H9 (cell line): ENCODE data around the gene SLAMF1. TPM values are rescaled to one million over a fixed set of nuclear protein-coding genes. Genes with fewer than 3 reads are reported as not detected.
A peak's percentile ranks its signal among the peaks of the same experiment; 100 is the strongest.

Source experiments
- DNase-seq: peaks from one replicate; pipeline ENCODE4 v3.0.0-alpha.2; 2017
- H2AFZ ChIP-seq: one replicate; pipeline ENCODE4 v1.6.1; 2013; ENCODE audit warnings: mild to moderate bottlenecking, low read length, control low read depth, moderate library complexity
- H2AK5ac ChIP-seq: 2 replicates; pipeline ENCODE4 v1.6.1; 2013; ENCODE audit warnings: low read length, control low read depth, mixed read lengths; ENCODE audit not compliant: insufficient read length
- H2BK120ac ChIP-seq: one replicate; pipeline ENCODE4 v1.6.1; 2013; ENCODE audit warnings: low read depth, mild to moderate bottlenecking, low read length, control low read depth, inconsistent platforms; ENCODE audit not compliant: poor library complexity, severe bottlenecking
- H2BK12ac ChIP-seq: 2 replicates; pipeline ENCODE4 v1.6.1; 2013; ENCODE audit warnings: low read length, control low read depth, mixed read lengths, low read depth; ENCODE audit not compliant: insufficient read length
- H2BK15ac ChIP-seq: 2 replicates; pipeline ENCODE4 v1.6.1; 2013; ENCODE audit warnings: low read depth, low read length, control low read depth
- H2BK20ac ChIP-seq: one replicate; pipeline ENCODE4 v1.6.1; 2013; ENCODE audit warnings: low read depth, mild to moderate bottlenecking, low read length, control low read depth, inconsistent platforms; ENCODE audit not compliant: poor library complexity, severe bottlenecking
- H2BK5ac ChIP-seq: 2 replicates; pipeline ENCODE4 v1.6.1; 2013; ENCODE audit warnings: low read length, control low read depth, mixed read lengths; ENCODE audit not compliant: insufficient read length
- H3K14ac ChIP-seq: 2 replicates; pipeline ENCODE4 v1.6.1; 2013; ENCODE audit warnings: low read length, control low read depth; ENCODE audit not compliant: insufficient read depth
- H3K18ac ChIP-seq: 2 replicates; pipeline ENCODE4 v1.6.1; 2013; ENCODE audit warnings: low read depth, mild to moderate bottlenecking, mixed read lengths, low read length, control low read depth; ENCODE audit not compliant: insufficient read length
- H3K23ac ChIP-seq: 2 replicates; pipeline ENCODE4 v1.6.1; 2013; ENCODE audit warnings: low read length, control low read depth, mixed read lengths, low read depth; ENCODE audit not compliant: insufficient read length
- H3K23me2 ChIP-seq: 2 replicates; pipeline ENCODE4 v1.6.1; 2013; ENCODE audit warnings: low read depth, mild to moderate bottlenecking, mixed read lengths, low read length, control low read depth; ENCODE audit not compliant: insufficient read length, poor library complexity, severe bottlenecking
- H3K27ac ChIP-seq: 2 replicates; pipeline ENCODE4 v1.5.1; 2013; ENCODE audit warnings: low read length, control low read depth, mixed read lengths, low read depth; ENCODE audit not compliant: insufficient read length
- H3K27me3 ChIP-seq: 2 replicates; pipeline ENCODE4 v1.6.1; 2013; ENCODE audit warnings: low read length, control low read depth, inconsistent platforms; ENCODE audit not compliant: insufficient read depth
- H3K4ac ChIP-seq: 2 replicates; pipeline ENCODE4 v1.6.1; 2013; ENCODE audit warnings: low read depth, mild to moderate bottlenecking, control low read depth, inconsistent platforms, low read length, moderate library complexity
- H3K4me1 ChIP-seq: 2 replicates; pipeline ENCODE4 v1.6.1; 2013; ENCODE audit warnings: low read length, control low read depth, inconsistent platforms; ENCODE audit not compliant: insufficient read depth
- H3K4me2 ChIP-seq: 2 replicates; pipeline ENCODE4 v1.6.1; 2013; ENCODE audit warnings: low read length, control low read depth, mixed read lengths; ENCODE audit not compliant: insufficient read length, insufficient read depth
- H3K56ac ChIP-seq: 2 replicates; pipeline ENCODE4 v1.6.1; 2013; ENCODE audit warnings: low read depth, mild to moderate bottlenecking, mixed read lengths, low read length, control low read depth; ENCODE audit not compliant: insufficient read length
- H3K79me1 ChIP-seq: 2 replicates; pipeline ENCODE4 v1.6.1; 2013; ENCODE audit warnings: low read depth, mild to moderate bottlenecking, moderate library complexity, low read length, control low read depth, inconsistent platforms; ENCODE audit not compliant: insufficient read depth, poor library complexity, severe bottlenecking
- H3K79me2 ChIP-seq: 2 replicates; pipeline ENCODE4 v1.6.1; 2013; ENCODE audit warnings: low read length, control low read depth, inconsistent platforms; ENCODE audit not compliant: insufficient read depth
- H3K9ac ChIP-seq: 2 replicates; pipeline ENCODE4 v1.6.1; 2013; ENCODE audit warnings: low read length, control low read depth, mixed read lengths; ENCODE audit not compliant: insufficient read length; ENCODE audit errors: extremely low read depth
- H3K9me3 ChIP-seq: one replicate; pipeline ENCODE4 v1.6.1; 2013; ENCODE audit warnings: low read depth, low read length, inconsistent platforms; ENCODE audit not compliant: control insufficient read depth
- H3T11ph ChIP-seq: one replicate; pipeline ENCODE4 v1.6.1; 2013; ENCODE audit warnings: mild to moderate bottlenecking, low read length, control low read depth, inconsistent platforms
- H4K20me1 ChIP-seq: one replicate; pipeline ENCODE4 v1.6.1; 2013; ENCODE audit not compliant: control insufficient read depth, insufficient read length, insufficient read depth
- H4K5ac ChIP-seq: 2 replicates; pipeline ENCODE4 v1.6.1; 2013; ENCODE audit warnings: low read depth, mild to moderate bottlenecking, mixed read lengths, low read length, control low read depth; ENCODE audit not compliant: insufficient read length
- H4K8ac ChIP-seq: replicated peaks from 2 replicates; pipeline ENCODE4 v1.6.1; 2013; ENCODE audit warnings: low read length, control low read depth, mixed read lengths, low read depth; ENCODE audit not compliant: insufficient read length
- H4K91ac ChIP-seq: 2 replicates; pipeline ENCODE4 v1.6.1; 2013; ENCODE audit warnings: low read depth, mild to moderate bottlenecking, moderate library complexity, mixed read lengths, low read length, control low read depth; ENCODE audit not compliant: insufficient read length
- H3K27ac Mint-ChIP-seq, 3 experiments: 2 replicates in 2 of 3; 3 replicates in 1 of 3; pipeline ENCODE4 v1.8.0; 2020 to 2021; ENCODE audit warnings: mixed read lengths in 3 of 3, mild to moderate bottlenecking in 1 of 3, moderate library complexity in 1 of 3
- H3K27me3 Mint-ChIP-seq: 2 replicates; pipeline ENCODE4 v1.8.0; 2021; ENCODE audit warnings: low read depth, mild to moderate bottlenecking, moderate library complexity, mixed read lengths
- H3K36me3 Mint-ChIP-seq, 3 experiments: 2 replicates in 2 of 3; 3 replicates in 1 of 3; pipeline ENCODE4 v1.8.0; 2020 to 2021; ENCODE audit warnings: low read depth in 3 of 3, mixed read lengths in 3 of 3; ENCODE audit not compliant: insufficient read depth in 1 of 3
- H3K4me1 Mint-ChIP-seq, 2 experiments: 2 replicates each; pipeline ENCODE4 v1.8.0; 2020; ENCODE audit warnings: mixed read lengths in 2 of 2
- H3K4me3 Mint-ChIP-seq, 2 experiments: 2 replicates in 1 of 2; 3 replicates in 1 of 2; pipeline ENCODE4 v1.8.0; 2020 to 2021; ENCODE audit warnings: mild to moderate bottlenecking in 2 of 2, mixed read lengths in 2 of 2, moderate library complexity in 1 of 2
- H3K9me3 Mint-ChIP-seq, 2 experiments: 2 replicates in 1 of 2; 3 replicates in 1 of 2; pipeline ENCODE4 v1.8.0; 2020; ENCODE audit warnings: mild to moderate bottlenecking in 2 of 2, mixed read lengths in 2 of 2, moderate library complexity in 1 of 2
- WGBS: extraction: QIAGEN DNeasy Blood & Tissue Kit; methylation state at CpG from one replicate; pipeline ENCODE4 v1.1.7; 2013; ENCODE audit warnings: missing lambda C conversion rate, low lambda C conversion rate, mixed read lengths; ENCODE audit not compliant: insufficient read length; ENCODE audit errors: extremely low coverage; 5-methylcytosine and 5-hydroxymethylcytosine counted together
- total RNA-seq: library from RNA; stranded (reverse); gene quantifications from 2 replicates; pipeline ENCODE4 v1.2.1, GENCODE V29; 2021
- TF ChIP-seq, protein P1 (sequence below): fragments of 200-600 bp; sonication (generic); conservative IDR thresholded peaks from 3 replicates; pipeline ENCODE4 v1.8.0; 2021; ENCODE audit warnings: antibody characterized with exemption, mild to moderate bottlenecking

Gene SLAMF1
- total RNA-seq, 1 experiment from 2014 or later = not detected

GRCh38 chr1:160676869-160677597, 30.2 kb upstream of the SLAMF1 start:
- DNase-seq = no peak
- peaks cover 19% of the 10 kb centered on the region for H3K4me1 ChIP-seq
- TF ChIP-seq, protein P1, sequence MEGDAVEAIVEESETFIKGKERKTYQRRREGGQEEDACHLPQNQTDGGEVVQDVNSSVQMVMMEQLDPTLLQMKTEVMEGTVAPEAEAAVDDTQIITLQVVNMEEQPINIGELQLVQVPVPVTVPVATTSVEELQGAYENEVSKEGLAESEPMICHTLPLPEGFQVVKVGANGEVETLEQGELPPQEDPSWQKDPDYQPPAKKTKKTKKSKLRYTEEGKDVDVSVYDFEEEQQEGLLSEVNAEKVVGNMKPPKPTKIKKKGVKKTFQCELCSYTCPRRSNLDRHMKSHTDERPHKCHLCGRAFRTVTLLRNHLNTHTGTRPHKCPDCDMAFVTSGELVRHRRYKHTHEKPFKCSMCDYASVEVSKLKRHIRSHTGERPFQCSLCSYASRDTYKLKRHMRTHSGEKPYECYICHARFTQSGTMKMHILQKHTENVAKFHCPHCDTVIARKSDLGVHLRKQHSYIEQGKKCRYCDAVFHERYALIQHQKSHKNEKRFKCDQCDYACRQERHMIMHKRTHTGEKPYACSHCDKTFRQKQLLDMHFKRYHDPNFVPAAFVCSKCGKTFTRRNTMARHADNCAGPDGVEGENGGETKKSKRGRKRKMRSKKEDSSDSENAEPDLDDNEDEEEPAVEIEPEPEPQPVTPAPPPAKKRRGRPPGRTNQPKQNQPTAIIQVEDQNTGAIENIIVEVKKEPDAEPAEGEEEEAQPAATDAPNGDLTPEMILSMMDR = no peak
- no peak overlapping the region for H3K56ac ChIP-seq
- H3K27me3 ChIP-seq = no peaks in the 10 kb centered on the region
- H2AK5ac ChIP-seq = no peak overlapping the region
- H4K5ac ChIP-seq = no peak overlapping the region
- H3K4me2 ChIP-seq = no peak overlapping the region
- no peak overlapping the region for H3K18ac ChIP-seq
- H3K9me3 ChIP-seq = no peaks in the 10 kb centered on the region
- H4K8ac ChIP-seq = no peak overlapping the region
- H3K79me1 ChIP-seq = no peaks in the 10 kb centered on the region
- no peak overlapping the region for H2BK15ac ChIP-seq
- no peaks in the 10 kb centered on the region for H4K20me1 ChIP-seq
- H3K27ac Mint-ChIP-seq = 0 out of 7 replicates have a peak overlapping the region, but pooled peaks of 1 of the 3 experiments have one; percentile 19
- no peak overlapping the region for H2BK12ac ChIP-seq
- no peaks in the 10 kb centered on the region; the same call in 1 of the 2 replicates for H3K27me3 Mint-ChIP-seq
- no peak overlapping the region for H2BK20ac ChIP-seq
- no peak overlapping the region for H2BK120ac ChIP-seq
- no peak overlapping the region for H3K4ac ChIP-seq
- peaks cover 0 to 1% (median 0%) of the 10 kb centered on the region in 3 experiments; a peak in 2 of 7 replicates for H3K36me3 Mint-ChIP-seq
- H3K4me1 Mint-ChIP-seq = peaks cover 9 to 13% of the 10 kb centered on the region in 2 experiments
- no peak overlapping the region for H2AFZ ChIP-seq
- no peak overlapping the region for H2BK5ac ChIP-seq
- no peak overlapping the region for H3T11ph ChIP-seq
- no peak overlapping the region for H3K9ac ChIP-seq
- no peaks in the 10 kb centered on the region; a peak in 1 of 5 replicates for H3K9me3 Mint-ChIP-seq
- no peaks in the 10 kb centered on the region for H3K23me2 ChIP-seq
- no peak overlapping the region for H3K23ac ChIP-seq
- no CpG with 5 or more reads among the region's 13 CpGs for WGBS
- no peaks in the 10 kb centered on the region for H3K79me2 ChIP-seq
- no peak overlapping the region for H3K14ac ChIP-seq
- no peak overlapping the region for H3K4me3 Mint-ChIP-seq
- no peak overlapping the region for H4K91ac ChIP-seq
- H3K27ac ChIP-seq = no peak overlapping the region
